ENCODE measurements around the gene MYO5B.
"Not testable (repeated sequence)": the region's sequence is repeated elsewhere in the genome, so short reads cannot be mapped to it uniquely, and the experiment has no call there.

The MYO5B gene

DNA sequence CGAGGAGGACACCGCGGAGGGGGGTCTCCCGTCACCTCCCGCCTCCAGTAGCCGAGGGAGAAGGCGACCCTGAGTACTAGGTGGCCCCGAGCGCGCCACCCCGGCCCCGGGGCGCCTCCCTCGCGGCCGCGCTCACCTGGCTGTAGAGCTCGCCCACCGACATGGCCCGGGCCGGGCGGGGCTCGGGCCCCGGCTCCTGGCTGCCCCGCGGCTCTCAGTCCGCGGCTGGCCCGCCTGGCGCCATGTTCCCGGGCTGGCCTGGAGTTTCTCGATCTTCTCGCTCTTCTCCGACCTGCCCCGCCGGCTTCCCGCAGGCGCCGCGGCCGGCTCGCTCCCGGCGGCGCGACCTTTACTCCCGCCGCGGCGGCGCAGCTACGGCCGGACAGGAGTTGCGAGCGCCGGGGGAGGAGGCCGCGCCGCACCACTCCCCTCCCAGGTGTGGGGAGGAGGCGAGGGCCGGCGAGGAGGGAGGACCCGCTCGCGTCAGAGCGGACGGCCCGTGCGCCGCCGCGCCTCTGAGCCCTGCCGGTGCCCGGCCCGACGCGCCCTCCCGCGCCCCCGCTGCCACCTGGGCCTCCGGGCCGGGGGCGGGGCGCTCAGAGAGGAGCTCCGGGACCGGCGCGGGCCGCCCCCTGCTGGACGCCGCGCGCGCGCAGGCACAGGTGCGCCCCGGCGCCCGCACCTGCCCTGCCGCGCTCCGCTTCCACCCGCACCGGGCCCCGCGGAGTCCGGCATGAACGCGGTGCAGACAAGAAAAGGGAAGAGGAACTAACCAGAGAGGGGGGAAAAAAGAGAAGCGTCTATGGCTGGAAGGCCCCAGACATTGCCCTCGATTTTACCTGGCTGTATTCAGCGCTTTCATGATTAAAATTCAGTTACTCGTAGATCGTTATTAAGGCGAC is at the start of gene MYO5B:
TSS of gene MYO5B (minus strand) at position 517 of the 902 bp plus-strand sequence. CDS start at position 163, 354 bp downstream.
- peak; percentile 81 to 89 for DNase-seq

DNA sequence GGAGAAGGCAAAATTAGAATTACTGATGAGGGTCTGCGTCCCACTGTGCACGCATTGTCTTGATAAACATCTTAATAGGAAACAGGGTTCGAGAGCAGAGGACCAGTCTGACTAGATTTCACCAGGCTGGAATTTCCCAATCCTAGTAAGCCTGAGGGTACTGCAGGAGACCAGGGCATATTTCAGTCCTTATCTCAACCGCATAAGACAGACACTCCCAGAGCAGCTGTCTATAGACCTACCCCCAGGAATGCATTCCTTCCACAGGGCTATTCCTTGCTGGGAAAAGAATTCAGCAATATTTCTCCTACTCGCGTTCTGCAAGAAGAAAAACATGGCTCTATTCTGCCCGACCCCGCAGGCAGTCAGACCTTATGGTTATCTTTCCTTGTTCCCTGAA is 46.8 kb upstream of the MYO5B start:
- DNase-seq, result not testable (repeated sequence)

DNA sequence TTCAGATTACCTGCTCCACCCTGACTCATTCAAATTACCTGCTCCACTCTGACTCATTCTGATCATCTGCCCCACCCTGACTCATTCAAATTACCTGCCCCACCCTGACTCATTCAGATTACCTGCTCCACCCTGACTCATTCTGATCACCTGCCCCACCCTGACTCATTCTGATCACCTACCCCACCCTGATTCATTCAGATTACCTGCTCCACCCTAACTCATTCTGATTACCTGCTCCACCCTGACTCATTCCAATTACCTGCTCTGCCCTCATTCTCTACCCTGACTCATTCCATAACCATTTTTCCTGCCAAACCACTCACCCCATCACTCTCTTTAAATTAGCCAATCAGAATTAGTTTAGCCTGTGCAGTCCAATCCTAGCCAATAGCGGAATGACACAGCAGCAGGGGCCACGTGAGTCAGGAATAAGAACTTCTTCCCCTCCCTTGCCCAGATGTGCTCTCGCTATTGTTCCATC is 45.2 kb upstream of the MYO5B start:
- no peak for DNase-seq

DNA sequence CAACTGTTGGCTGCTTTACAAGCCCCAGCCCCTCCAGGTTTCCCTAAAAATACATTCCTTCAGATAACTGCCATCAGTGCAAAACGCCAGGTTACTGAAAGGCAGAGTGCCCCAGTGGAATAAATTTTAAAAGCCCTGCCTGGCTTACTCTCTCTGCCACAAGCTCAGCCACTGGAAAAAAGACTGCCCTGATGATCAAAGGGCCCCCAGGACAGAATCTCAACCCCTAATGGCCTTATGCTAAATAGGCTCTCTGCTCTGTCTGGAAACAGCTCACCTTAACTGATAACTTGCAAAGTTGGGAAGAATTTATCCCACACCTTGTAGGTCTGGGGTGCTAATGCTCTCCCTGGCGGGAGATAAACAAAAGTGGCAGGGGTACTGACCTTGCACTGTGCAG is 37.5 kb upstream of the MYO5B start:
- no peak for DNase-seq

DNA sequence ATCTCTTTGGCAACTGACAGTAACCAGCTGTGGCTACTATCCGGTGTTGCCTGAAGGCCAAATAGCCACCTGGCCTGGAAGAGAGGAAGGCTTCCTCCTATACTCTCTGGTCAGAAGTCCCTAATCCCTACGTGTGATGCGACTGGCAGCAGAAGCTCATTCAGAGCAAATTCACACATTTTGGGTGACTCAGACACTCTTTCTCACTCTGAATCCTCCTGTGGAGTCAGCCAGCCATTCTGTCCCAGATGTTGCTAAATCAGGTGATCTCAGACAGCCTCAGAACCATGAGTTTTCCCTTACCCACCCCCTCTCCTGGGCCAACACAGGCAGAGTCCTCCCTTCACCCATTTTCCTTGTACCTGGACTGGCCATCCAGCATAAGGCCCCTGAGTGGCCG is 36.7 kb upstream of the MYO5B start:
- DNase-seq, result no peak

DNA sequence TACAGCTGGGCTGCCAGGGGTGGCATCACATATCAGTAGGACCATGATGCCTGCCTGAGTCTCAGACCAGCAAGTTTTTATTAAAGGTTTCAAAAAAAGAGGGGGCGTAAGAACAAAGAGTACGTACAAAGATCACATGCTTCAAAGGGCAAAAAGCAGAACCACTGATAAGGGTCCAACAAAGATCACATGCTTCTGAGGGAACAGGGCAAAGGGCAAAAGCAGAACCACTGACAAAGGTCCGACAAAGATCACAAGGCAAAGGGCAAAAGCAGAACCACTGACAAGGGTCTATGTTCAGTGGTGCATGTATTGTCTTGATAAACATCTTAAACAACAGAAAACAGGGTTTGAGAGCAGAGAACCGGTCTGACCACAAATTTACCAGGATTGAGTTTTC is 25.3 kb upstream of the MYO5B start:
- DNase-seq, result not testable (repeated sequence)

DNA sequence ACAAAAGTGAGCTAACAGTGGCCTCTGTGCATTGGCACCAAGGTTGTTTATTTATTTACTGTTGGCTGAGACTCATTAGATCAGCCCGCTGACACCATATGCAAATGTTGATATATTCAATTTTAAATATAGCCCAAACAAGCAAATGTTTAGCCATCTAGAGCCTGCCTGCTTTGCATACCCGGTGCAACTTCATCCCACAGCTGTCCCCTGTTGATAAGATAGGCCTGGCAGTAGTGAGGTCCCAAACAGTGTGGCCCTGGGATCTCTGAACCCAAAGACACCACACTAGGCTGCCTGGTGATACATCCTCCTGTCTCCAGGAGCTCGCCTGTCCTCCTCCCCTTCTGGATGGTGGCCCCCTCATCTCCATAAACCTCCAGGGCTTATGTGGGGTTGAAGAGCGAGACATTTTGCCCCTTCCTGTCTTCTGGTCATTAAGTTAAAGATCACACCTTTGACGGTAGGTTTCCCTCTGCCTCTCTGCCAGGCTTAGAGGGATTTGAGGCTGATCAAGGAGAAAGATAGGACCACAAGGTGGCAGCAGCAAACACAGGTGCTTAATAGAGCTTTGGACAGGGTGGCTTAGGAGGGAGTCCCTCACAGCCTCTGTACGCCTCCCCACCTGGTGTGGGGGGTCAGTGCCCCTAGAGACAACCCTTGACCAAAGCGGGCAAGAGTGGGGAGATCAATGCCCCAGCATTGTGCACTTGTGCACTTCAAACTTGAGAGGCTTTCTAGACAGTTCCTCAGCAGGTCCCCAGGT is 23.7 kb upstream of the MYO5B start:
- DNase-seq, result no peak

DNA sequence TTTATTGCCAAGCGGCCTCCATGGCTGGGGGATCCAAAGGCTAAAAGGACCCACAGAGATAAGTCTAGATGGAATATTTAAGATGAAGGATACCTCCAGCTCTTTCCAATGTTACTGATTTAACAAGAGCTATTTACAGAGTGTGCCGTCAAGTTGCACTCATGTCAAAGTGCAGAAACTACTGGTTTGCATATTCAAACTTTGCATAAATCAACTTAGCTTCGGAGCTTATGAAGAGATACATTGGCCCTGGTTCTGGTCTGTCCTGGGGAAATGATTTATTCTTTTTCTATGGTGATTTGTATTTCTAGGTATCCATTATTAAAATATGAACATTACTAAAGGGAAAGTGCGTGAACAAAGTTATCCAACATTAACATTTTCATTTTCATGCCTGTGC is 14.4 kb upstream of the MYO5B start:
- no peak for DNase-seq

DNA sequence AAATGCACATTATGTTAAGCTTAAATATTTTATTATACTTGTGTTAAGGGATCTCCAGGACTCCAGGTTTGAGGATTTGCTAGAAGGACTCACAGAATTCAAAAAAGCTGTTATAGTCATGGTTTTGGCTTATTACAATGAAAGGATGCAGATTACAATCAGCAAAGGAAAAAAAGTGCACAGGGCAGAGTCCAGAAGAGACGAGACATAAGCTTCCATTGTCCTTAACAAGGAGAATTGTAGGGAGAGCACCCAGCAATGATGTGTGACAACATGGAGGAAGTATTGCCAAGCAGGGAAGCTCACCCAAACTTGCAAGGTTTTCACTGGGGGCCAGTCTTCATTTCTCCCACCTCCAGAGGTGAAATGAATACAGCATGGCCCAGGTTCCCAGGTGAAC is 12.8 kb upstream of the MYO5B start:
- DNase-seq, result no peak

DNA sequence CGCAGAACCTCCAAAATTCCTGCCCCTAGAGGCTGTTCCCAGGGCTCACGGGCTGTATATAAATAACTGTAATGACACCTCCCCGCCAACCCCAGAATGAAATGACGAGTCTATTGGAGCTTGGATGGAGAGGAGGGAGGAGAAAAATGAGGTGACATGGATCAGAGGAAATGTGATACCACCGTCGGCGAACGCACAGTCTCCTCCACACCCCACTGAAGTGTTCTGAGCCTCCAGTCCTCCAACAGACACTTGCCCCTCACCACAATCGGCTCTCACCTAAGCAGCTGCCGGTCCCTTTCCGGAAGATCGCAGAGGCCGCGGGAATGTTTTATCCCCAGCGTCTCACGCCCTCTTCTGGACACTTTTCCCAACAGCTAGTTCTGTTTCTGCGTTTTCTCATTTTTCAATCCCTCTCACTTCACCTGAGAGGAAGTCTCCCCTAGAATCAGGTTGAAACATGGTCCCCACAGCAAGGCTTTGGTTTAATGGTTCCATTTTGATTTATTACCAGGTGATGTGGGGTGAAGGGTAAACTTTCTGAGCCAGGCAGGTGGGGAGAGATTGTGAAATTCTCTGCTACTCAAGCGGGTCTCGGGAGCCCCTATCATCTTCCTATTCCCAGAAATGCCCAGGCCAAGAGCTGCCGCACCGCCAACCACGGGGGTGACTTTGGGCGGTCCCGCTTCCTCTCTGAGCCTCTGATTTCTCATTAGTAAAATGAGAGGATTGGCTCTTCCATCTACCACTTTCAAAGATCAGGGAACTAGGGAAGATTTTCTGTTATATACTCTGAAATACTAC is 9.1 kb upstream of the MYO5B start:
- DNase-seq, result peak; percentile 65 to 73

DNA sequence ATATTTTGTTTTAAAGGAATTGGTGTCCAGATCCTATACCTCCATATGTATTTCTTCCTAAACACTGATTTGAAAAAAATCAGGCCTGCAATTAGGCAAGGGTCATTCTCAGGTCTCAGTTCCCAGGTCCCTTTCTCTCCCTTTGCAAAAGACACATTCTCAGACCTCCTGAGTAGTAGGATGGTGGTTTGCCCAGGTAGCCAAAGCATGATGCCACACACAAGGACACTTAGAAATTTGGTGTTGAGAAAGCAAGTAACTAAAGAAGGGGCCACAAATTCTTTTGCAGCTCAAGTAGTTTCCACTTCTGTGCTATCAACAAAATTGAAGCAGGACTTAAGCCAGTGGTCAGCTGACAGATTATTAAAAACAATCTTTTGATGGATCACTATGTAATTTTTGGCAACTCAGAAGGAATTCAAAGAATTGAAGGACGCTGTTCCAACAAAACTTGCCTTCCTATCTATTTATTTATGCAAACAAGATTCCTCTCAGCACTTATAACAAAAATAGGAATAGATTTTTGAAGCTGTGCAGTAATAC is 6.6 kb upstream of the MYO5B start:
- DNase-seq, result no peak

DNA sequence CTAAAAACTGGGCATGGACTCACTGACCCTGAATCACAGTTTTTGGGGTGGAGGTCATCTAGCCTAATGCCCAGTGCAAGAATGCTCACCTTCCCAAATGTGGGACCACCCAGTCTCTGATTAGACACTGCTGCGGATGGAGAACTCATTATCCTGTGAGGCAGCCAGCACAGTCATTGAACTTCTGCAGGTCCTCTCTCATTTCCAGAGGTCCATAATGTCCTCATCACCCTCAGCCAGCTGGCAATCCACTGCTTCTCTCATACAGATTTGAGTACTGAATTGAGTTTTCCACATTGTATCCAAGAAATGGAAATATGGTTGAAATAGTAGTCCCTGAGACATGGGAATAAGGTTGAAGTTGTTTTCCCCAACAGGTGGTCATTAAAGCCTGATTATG is 5.0 kb upstream of the MYO5B start:
- no peak for DNase-seq

DNA sequence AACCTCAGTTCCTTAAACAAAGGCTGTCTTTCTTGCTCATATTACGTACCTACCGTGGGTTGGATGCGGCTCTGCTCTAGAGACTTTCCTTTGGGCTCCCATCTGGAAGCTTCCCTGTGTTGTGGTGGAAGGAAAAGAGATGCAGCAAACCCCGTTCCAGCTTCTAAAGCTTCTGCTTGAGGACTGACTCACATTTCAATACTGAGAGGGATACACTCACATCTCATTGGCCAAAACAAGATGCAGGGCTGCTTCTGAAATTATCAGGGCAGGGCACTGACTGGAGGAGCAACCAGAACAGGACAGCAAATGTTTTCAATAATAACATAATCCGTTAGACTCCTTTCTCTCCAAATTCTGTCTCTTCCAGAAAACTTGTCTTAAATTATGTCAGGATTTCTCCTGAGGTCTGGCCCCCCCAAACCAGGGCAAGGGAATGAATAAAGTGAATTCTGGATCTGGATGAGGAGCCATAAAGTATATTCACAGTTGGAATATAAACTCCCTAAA is 4.5 kb upstream of the MYO5B start:
- DNase-seq, result no peak

DNA sequence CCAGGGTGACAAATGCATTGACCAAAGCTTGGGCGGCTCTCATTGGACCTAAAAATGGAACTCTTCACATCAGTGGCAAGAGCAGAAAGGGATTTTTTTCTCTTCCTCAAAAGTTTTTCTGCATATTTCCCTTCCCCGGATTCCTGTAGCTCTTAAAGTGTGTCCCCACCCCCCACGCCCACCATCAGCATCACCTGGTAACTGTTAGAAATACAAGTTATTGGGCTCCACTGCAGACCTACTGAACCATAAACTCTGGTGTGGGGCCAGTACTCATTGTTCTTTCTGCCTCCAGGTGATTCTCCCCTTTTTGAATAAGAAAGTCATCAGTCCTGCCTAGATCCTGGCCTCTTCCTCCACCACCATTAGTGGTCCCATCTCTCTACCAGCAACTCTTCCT is 1.3 kb upstream of the MYO5B start:
- DNase-seq, result no peak

DNA sequence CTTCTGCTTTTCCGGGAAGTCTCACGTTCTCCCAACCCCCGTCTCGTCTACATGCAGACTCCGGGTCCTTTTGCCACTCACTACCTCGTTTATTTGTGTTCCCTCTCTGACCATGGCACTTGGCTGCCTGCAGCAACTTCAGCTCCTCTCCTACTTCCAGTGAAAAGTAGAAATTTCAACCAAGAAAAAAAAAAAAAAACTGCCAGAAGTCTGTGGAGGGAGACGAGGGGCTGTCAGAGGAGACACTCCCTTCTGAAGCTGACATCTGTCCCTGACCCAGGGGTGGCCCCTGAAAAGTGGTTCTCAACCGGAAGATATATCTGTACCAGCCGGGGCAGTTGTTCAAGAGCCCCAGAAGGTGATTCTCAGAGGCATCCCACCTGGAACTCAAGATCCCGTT is 742 bp upstream of the MYO5B start:
- DNase-seq, result no peak

DNA sequence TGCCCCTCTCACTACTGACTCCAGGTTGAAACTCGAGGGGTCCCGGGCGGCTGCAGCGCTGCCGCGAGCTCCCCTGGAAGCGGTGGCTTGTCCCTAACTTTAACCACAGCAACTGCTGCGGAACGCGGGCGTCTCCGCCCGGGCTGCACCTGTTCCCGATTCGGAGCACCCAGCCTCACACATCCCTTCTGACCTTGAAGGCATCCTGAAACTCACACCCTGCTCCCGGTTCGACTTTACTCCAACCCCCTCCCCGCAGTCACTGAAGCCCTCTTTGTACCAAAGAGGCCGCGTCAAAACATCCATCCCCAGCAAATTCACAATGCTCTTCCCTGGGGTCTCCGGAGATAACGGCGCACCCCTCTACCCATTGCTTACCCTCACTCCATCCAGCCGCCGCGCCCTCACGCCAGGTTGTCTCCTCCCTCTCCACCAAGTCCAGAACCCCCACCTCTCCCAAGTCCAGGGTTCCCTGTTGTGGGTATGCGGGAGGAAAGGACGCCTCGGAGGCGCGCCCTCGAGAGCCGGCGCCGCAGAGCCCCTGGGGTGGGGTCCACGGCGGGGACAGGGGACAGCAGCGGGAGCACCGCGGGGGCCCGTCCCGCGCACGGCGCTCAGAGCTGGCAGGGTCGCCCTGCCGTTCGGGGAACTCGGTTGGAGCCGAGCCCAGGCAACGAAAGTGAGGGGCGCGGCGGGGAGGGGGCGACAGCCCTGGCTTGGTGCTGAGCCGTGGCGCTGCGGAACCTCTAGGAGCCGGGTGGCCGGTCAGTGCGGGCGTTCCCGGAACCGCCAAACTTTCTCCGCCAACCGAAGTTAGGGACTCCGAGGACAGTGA is 934 bp downstream of the MYO5B start:
- no peak for DNase-seq

DNA sequence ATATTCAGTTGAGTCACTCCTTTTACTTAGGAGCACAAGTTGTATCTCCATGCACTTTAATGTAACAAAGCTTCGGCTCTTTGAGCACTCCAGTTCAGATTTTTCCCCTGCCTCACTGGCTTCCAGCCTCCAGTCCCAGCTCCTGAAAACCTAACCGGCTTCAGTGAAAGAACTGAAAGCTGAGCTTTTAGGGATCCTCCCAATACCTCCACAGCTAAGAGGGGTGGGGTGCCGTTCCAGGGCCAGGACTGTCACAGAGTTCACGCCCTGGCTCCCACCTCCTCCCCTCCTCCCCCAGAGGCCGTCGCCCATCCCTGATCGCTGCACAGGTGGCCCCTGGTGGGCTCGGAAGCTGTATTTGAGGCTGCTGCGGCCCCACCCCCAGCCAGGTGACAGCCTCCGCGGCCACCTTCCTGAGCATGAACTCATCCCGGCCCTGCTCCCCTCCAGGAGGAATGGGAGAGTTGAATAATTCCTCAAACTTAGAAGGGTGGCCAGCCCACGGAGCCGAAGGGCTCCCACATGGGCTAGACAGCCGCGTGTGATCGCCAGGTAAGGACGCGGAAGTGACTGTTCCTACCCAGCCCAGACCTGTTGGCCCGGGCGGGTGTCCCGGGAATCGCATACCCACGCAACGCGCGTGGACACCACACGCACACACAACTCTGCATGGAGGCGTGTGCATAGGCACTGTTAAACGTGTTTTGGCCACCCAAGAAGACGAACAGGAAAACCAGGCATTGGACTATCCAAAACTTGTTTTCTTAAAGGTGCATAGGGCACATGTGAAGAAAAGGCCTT is 1.8 kb downstream of the MYO5B start:
- no peak for DNase-seq

DNA sequence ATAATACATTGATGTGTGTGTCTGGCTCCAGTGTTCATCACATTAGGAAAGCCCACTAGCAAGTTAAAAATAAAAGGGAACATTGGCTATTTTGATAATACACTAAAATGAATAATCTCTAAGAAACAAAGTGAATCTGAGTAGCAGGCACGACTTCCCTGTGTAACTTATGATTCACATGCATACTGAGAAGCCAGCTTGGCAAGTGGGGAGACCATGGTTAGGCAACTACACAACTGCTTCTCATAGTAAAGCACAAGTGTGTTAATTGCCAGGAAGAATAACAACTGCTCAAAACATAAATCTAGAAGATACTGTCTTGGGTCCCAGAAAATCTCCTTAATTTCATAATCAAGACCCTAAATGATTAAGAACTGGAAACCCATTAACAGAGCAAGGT is 4.0 kb downstream of the MYO5B start:
- DNase-seq, result no peak

DNA sequence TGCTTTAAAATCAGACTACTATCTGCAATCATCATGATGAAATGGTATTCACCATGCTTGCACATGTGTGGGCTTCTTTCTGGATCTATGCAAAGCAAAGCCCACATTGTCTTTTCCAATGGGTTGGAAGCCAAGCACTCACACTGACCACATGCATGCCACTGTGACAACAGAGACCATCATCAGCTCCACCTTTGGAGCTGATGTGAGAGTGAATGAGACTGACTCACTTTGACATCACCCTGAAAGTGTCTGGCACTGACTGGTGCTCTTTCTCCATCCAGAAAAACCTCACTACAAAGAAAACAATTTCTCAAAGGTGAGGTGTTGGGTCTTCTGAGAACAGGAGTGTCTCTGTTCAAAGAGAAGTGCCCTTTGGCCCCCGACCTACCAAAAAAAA is 4.7 kb downstream of the MYO5B start:
- no peak for DNase-seq

DNA sequence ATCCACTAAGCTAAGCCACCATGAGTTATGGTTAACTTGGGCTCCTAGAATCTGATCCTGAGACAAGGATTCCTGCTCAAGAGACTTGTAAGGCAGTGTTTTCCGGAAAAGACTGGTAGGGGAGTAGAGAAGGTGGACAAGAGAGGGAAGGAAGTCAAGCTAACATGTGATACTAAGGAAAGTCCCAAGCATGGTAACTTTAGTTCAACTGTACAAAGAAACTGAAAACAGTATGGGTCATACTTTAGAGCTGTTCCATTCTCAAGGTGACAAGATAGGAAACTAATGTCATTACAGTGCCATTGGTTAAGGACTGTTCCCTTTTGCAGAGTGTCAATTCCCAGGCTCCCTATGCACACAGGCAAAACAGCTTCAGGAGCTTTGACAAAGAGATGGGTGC is 5.8 kb downstream of the MYO5B start:
- DNase-seq, result no peak

DNA sequence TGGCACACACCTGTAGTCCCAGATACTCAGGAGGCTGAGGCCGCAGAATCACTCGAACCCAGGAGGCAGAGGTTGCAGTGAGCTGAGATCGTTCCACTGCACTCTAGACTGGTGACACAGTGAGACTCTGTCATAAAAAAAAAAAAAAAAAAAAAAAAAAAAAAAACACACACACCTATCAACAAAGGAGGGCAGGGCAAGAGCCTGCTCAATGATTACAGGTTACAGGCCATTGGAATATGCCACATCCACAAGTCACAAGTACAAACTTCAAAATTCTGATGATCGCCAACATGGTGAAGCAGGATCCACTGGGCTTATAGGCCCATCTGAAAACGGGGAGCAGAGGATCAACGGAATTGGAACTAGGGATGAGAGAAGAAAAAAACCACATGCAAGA is 6.3 kb downstream of the MYO5B start:
- no peak for DNase-seq

Measured in NCI-H1930 (cell line).